Calu3 (cell line): ENCODE results near the gene PPIL1. TPM values are rescaled to one million over a fixed set of nuclear protein-coding genes. Genes with fewer than 3 reads are reported as not detected.

Experiments
- BruUV-seq: library from RNA; stranded (reverse); fragments of 400-500 nt; replicated peaks from 2 replicates; lab custom pipeline; 2021; lab: Mats Ljungman, UMichigan
- CTCF ChIA-PET: fragments of 300-600 bp; sonication (Branson Sonifier 250); formaldehyde crosslinking; loops from one replicate; lab custom pipeline; 2022; ENCODE audit warnings: antibody characterized with exemption; lab: Charles Lee
- DNase-seq: peaks from one replicate; pipeline ENCODE4 v3.0.0; 2022
- H3K27ac Mint-ChIP-seq: one replicate; pipeline ENCODE4 v1.8.0; 2022; ENCODE audit warnings: mixed read lengths; ENCODE audit not compliant: unreplicated experiment
- H3K27me3 Mint-ChIP-seq: one replicate; pipeline ENCODE4 v1.8.0; 2022; ENCODE audit warnings: mixed read lengths; ENCODE audit not compliant: unreplicated experiment
- H3K36me3 Mint-ChIP-seq: one replicate; pipeline ENCODE4 v1.8.0; 2022; ENCODE audit warnings: mild to moderate bottlenecking, moderate library complexity, mixed read lengths; ENCODE audit not compliant: insufficient read depth, unreplicated experiment
- H3K4me1 Mint-ChIP-seq: one replicate; pipeline ENCODE4 v1.8.0; 2022; ENCODE audit warnings: mild to moderate bottlenecking, low read depth, mixed read lengths; ENCODE audit not compliant: unreplicated experiment
- H3K4me3 Mint-ChIP-seq: one replicate; pipeline ENCODE4 v1.8.0; 2022; ENCODE audit warnings: mild to moderate bottlenecking, low read depth, moderate library complexity, mixed read lengths; ENCODE audit not compliant: unreplicated experiment
- H3K9me3 Mint-ChIP-seq: one replicate; pipeline ENCODE4 v1.8.0; 2022; ENCODE audit warnings: low read depth, mixed read lengths; ENCODE audit not compliant: unreplicated experiment
- CTCF ChIP-seq: fragments of 200-600 bp; IDR thresholded peaks from one replicate; pipeline ENCODE4 v1.8.0; 2022; ENCODE audit warnings: antibody characterized with exemption; ENCODE audit not compliant: unreplicated experiment
- intact Hi-C: fragments of 100-400 bp; cut with micrococcal nuclease; formaldehyde crosslinking; loops from one replicate; pipeline ENCODE4 v1.10.0; 2022; ENCODE audit not compliant: unreplicated experiment
- total RNA-seq: library from RNA; stranded (reverse); gene quantifications from 2 replicates; pipeline ENCODE4 v1.2.3, GENCODE V29; 2022

PPIL1 gene
- total RNA-seq, 1 experiment from 2014 or later: 64.4 TPM

GRCh38 chr6:36820700-36821580 lies 53.7 kb downstream of the PPIL1 start:
- peaks cover 9% of the 10 kb centered on the region for H3K4me1 Mint-ChIP-seq
- CTCF ChIA-PET: interaction anchor here (0.7 to 1.0 kb wide), 3 partner anchors 19 to 679 kb away, joined by 3 to 5 read pairs (median 3); no protein-coding TSS in a partner anchor
- H3K4me3 Mint-ChIP-seq: no peak overlapping the region

GRCh38 chr6:36818756-36819155 lies 55.8 kb downstream of the PPIL1 start:
- peaks cover 21% of the 10 kb centered on the region for H3K27me3 Mint-ChIP-seq
- no peak overlapping the region for H3K27ac Mint-ChIP-seq
- DNase-seq: no peak
- no TSS peak for BruUV-seq
- CTCF ChIA-PET: no interaction called here
- H3K36me3 Mint-ChIP-seq: no peaks in the 10 kb centered on the region
- peaks cover 9% of the 10 kb centered on the region for H3K4me1 Mint-ChIP-seq
- intact Hi-C loops: no loop called here
- TF ChIP-seq CTCF: no peak
- no peaks in the 10 kb centered on the region for H3K9me3 Mint-ChIP-seq
- H3K4me3 Mint-ChIP-seq: no peak overlapping the region

More at GRCh38 chr6:36820700-36821580, 53.7 kb downstream of the PPIL1 start:
- Mint-ChIP-seq H3K27ac (peak overlapping the region; percentile 16), H3K27me3 (peaks cover 29% of the 10 kb centered on the region), H3K9me3 (no peaks in the 10 kb centered on the region), H3K36me3 (no peaks in the 10 kb centered on the region)
- DNase-seq: no peak
- no peak for TF ChIP-seq CTCF
- intact Hi-C loops: no loop called here
- BruUV-seq: no TSS peak

- Mint-ChIP-seq H3K4me3 (no peak overlapping the region), H3K27ac (no peak overlapping the region), H3K4me1 (peaks cover 9% of the 10 kb centered on the region), H3K27me3 (peaks cover 21% of the 10 kb centered on the region), H3K9me3 (no peaks in the 10 kb centered on the region), H3K36me3 (no peaks in the 10 kb centered on the region)
- TF ChIP-seq CTCF: no peak
- no peak for DNase-seq
- BruUV-seq: no TSS peak
- CTCF ChIA-PET: no interaction called here
- intact Hi-C loops: no loop called here
These were observed 56.8 kb downstream of the PPIL1 start for GRCh38 chr6:36817847-36818246.

GRCh38 chr6:36817176-36817817 lies 57.3 kb downstream of the PPIL1 start:
- CTCF ChIA-PET: no interaction called here
- DNase-seq: no peak
- TF ChIP-seq CTCF: no peak
- Mint-ChIP-seq H3K4me3 (no peak overlapping the region), H3K36me3 (no peaks in the 10 kb centered on the region), H3K4me1 (peaks cover 9% of the 10 kb centered on the region), H3K9me3 (no peaks in the 10 kb centered on the region), H3K27me3 (peaks cover 21% of the 10 kb centered on the region), H3K27ac (no peak overlapping the region)
- intact Hi-C loops: no loop called here
- no TSS peak for BruUV-seq
